ENCODE data around the gene TRIM62. TPM values are rescaled to one million over a fixed set of nuclear protein-coding genes. Genes with fewer than 3 reads are reported as not detected.
"Not testable (repeated sequence)": the region's sequence is repeated elsewhere in the genome, so short reads cannot be mapped to it uniquely, and the experiment has no call there.

The TRIM62 gene
- total RNA-seq, 1 donor from 2014 or later, result 4.8 TPM

- no peak for TF ChIP-seq CTCF (IDR thresholded peaks at IDR 0.05; ENCODE audit: insufficient read depth, low read length, poor library complexity, severe bottlenecking)
- H3K27me3 ChIP-seq (ENCODE audit: control insufficient read depth, insufficient read depth, low read length), result no peaks in the 10 kb centered on the region
- H3K4me3 ChIP-seq (ENCODE audit: low read depth, low read length), result no peak overlapping the region
- no peaks in the 10 kb centered on the region for H3K36me3 ChIP-seq (ENCODE audit: control insufficient read depth, insufficient read depth, low read length)
- DNase-seq (ENCODE audit: low read depth), result no peak
Observed at GRCh38 chr1:33140153-33141149, 41.4 kb downstream of the TRIM62 start.

GRCh38 chr1:33137800-33138199 is 44.0 kb downstream of the TRIM62 start:
- DNase-seq (ENCODE audit: low read depth), result no peak
- H3K27me3 ChIP-seq (ENCODE audit: control insufficient read depth, insufficient read depth, low read length), result no peaks in the 10 kb centered on the region
- peak; percentile 75 for TF ChIP-seq CTCF (IDR thresholded peaks at IDR 0.05; ENCODE audit: insufficient read depth, low read length, poor library complexity, severe bottlenecking)
- H3K4me3 ChIP-seq (ENCODE audit: low read depth, low read length), result no peak overlapping the region
- no peaks in the 10 kb centered on the region for H3K36me3 ChIP-seq (ENCODE audit: control insufficient read depth, insufficient read depth, low read length)

- H3K27me3 ChIP-seq (ENCODE audit: control insufficient read depth, insufficient read depth, low read length); H3K4me3 ChIP-seq (ENCODE audit: low read depth, low read length); H3K36me3 ChIP-seq (ENCODE audit: control insufficient read depth, insufficient read depth, low read length); DNase-seq (ENCODE audit: low read depth): not testable (repeated sequence)
Observed at GRCh38 chr1:33136041-33136440, 45.8 kb downstream of the TRIM62 start.

- TF ChIP-seq CTCF (IDR thresholded peaks at IDR 0.05; ENCODE audit: insufficient read depth, low read length, poor library complexity, severe bottlenecking), result no peak
- H3K27me3 ChIP-seq (ENCODE audit: control insufficient read depth, insufficient read depth, low read length), result no peaks in the 10 kb centered on the region
- no peaks in the 10 kb centered on the region for H3K36me3 ChIP-seq (ENCODE audit: control insufficient read depth, insufficient read depth, low read length)
- DNase-seq (ENCODE audit: low read depth), result no peak
- H3K4me3 ChIP-seq (ENCODE audit: low read depth, low read length), result no peak overlapping the region
Observed at GRCh38 chr1:33133478-33134105, 48.3 kb downstream of the TRIM62 start.

- DNase-seq (ENCODE audit: low read depth), result no peak
- TF ChIP-seq CTCF (IDR thresholded peaks at IDR 0.05; ENCODE audit: insufficient read depth, low read length, poor library complexity, severe bottlenecking), result no peak
- Histone ChIP-seq H3K36me3 (ENCODE audit: control insufficient read depth, insufficient read depth, low read length) (no peaks in the 10 kb centered on the region), H3K4me3 (ENCODE audit: low read depth, low read length) (no peak overlapping the region), H3K27me3 (ENCODE audit: control insufficient read depth, insufficient read depth, low read length) (no peaks in the 10 kb centered on the region)
Observed at GRCh38 chr1:33132549-33132948, 49.3 kb downstream of the TRIM62 start.

GRCh38 chr1:33131191-33131590 is 50.7 kb downstream of the TRIM62 start:
- Histone ChIP-seq H3K4me3 (ENCODE audit: low read depth, low read length) (no peak overlapping the region), H3K36me3 (ENCODE audit: control insufficient read depth, insufficient read depth, low read length) (no peaks in the 10 kb centered on the region), H3K27me3 (ENCODE audit: control insufficient read depth, insufficient read depth, low read length) (no peaks in the 10 kb centered on the region)
- TF ChIP-seq CTCF (IDR thresholded peaks at IDR 0.05; ENCODE audit: insufficient read depth, low read length, poor library complexity, severe bottlenecking), result no peak
- DNase-seq (ENCODE audit: low read depth), result no peak

All from kidney epithelial cell (primary cell).